ENCODE measurements around the gene GSN.

- TF ChIP-seq CTCF (IDR thresholded peaks at IDR 0.05; ENCODE audit: low read length) = no peak
- no peak for TF ChIP-seq EZH2 (IDR thresholded peaks at IDR 0.05; ENCODE audit: borderline replicate concordance, low read length)
Measured at GRCh38 chr9:121281614-121282276, 13.8 kb downstream of the GSN start.

Data from OCI-LY1 (cell line).